Measurements from ENCODE around the gene RAB25. TPM values are rescaled to one million over a fixed set of nuclear protein-coding genes. Genes with fewer than 3 reads are reported as not detected.

The RAB25 gene
- total RNA-seq, 4 donors from 2014 or later: 65.9 to 88.0 (median 74.1) TPM

DNA sequence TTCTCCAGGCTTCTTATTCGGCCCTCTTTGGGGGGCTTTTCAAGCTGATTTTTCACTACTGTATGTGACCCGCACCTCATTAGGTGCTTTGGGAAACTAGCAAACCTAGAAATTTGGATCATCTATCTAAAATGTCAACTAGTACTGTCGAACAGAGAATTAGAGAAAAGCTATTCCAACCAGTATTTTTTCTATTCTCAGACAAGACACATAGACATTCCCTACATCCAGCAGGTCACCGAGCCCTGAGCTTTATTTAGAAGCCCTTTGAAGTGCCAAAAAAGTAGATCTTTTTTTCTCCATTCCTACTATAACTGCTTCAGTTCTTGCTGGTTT, 39.9 kb upstream of the RAB25 start:
- 8 to 13% methylated on average over 4 of the region's 4 CpGs for WGBS, 2 donors
- Histone ChIP-seq H3K27ac (peak overlapping the region in 1 of 3 donors; percentile 82), H3K27me3 (no peaks in the 10 kb centered on the region), H3K4me3 (replicated peaks in 1 of 3) (peak overlapping the region in 2 of 3 donors; percentile 59 to 92), H3K9me3 (no peaks in the 10 kb centered on the region), H3K36me3 (peaks cover 5 to 14% of the 10 kb centered on the region in 2 donors), H3K4me1 (peaks cover 6 to 9% of the 10 kb centered on the region in 2 donors)
- TF ChIP-seq CTCF (IDR thresholded peaks at IDR 0.05) (no peak), POLR2A (IDR thresholded peaks at IDR 0.05) (no peak)
- intact Hi-C loops (cut with DNase I): no loop called here
- no peak for DNase-seq

DNA sequence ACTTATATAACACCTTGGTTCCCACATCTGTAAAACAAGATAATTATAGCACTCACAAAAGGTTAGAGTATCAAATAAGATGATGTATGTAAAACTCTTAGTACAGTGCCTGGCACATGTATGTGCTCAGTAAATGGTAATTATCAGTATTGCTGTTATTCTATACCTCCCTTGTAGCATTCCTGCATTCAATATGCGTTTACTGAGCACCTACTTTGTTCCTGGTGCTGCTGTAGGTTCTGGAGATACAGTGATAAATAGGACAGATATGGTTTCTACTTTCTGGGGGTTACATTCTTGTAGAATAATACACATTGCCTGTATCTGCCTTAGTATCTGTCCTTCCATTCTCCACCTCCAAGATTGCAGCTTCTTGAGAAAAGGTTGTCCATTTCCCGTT, 39.0 kb upstream of the RAB25 start:
- Histone ChIP-seq H3K4me1 (peaks cover 6 to 9% of the 10 kb centered on the region in 2 donors), H3K9me3 (no peaks in the 10 kb centered on the region), H3K36me3 (peaks cover 5 to 9% of the 10 kb centered on the region in 2 donors), H3K27me3 (no peaks in the 10 kb centered on the region), H3K27ac (no peak overlapping the region), H3K4me3 (replicated peaks in 1 of 3) (no peak overlapping the region)
- no peak for DNase-seq
- 64 to 69% methylated on average over 2 of the region's 2 CpGs for WGBS, 2 donors
- TF ChIP-seq CTCF (IDR thresholded peaks at IDR 0.05) (no peak), POLR2A (IDR thresholded peaks at IDR 0.05) (no peak)
- intact Hi-C loops (cut with DNase I): no loop called here

DNA sequence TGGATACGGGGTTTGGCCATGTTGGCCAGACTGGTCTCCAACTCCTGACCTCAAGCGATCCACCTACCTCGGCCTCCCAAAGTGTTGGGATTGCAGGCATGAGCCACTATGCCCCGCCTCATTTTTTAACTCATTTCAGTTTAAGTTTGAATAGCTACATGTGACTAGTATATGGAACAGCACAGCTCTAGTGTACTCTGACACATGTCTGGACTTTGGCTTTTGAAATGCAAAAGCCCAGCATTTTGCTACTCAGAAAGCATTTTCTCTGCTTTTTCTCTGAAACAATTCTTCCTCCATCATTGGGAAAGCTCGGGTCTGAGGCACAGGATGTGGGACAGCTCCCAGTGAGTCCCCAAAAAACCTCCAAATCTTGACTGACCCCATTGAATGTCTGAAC, 36.2 kb upstream of the RAB25 start:
- intact Hi-C loops (cut with DNase I): no loop called here

GRCh38 chr1:156025876-156026275, 35.1 kb upstream of the RAB25 start:
- H3K36me3 ChIP-seq: no peaks in the 10 kb centered on the region
- 9 to 10% methylated on average over 8 to 9 of the region's 9 CpGs for WGBS, 2 donors
- no peak overlapping the region for H3K27ac ChIP-seq
- intact Hi-C loops (cut with DNase I): no loop called here
- no peaks in the 10 kb centered on the region for H3K4me1 ChIP-seq
- no peaks in the 10 kb centered on the region for H3K27me3 ChIP-seq
- H3K4me3 ChIP-seq (replicated peaks in 1 of 3): no peak overlapping the region
- H3K9me3 ChIP-seq: no peaks in the 10 kb centered on the region
- peak; percentile 38 to 47 for DNase-seq
- TF ChIP-seq POLR2A (IDR thresholded peaks at IDR 0.05) (no peak), CTCF (IDR thresholded peaks at IDR 0.05) (peak in 4 of 6 experiments; percentile 21 to 47 (median 40))

More for the DNA sequence above, 36.2 kb upstream of the RAB25 start:
- Histone ChIP-seq H3K27ac (no peak overlapping the region), H3K4me3 (replicated peaks in 1 of 3) (no peak overlapping the region), H3K36me3 (no peaks in the 10 kb centered on the region), H3K9me3 (no peaks in the 10 kb centered on the region), H3K27me3 (no peaks in the 10 kb centered on the region), H3K4me1 (peaks cover 4 to 5% of the 10 kb centered on the region in 2 donors)
- 77 to 84% methylated on average over 5 of the region's 5 CpGs for WGBS, 2 donors
- DNase-seq: no peak
- no peak for TF ChIP-seq POLR2A (IDR thresholded peaks at IDR 0.05)
- no peak for TF ChIP-seq CTCF (IDR thresholded peaks at IDR 0.05)

DNA sequence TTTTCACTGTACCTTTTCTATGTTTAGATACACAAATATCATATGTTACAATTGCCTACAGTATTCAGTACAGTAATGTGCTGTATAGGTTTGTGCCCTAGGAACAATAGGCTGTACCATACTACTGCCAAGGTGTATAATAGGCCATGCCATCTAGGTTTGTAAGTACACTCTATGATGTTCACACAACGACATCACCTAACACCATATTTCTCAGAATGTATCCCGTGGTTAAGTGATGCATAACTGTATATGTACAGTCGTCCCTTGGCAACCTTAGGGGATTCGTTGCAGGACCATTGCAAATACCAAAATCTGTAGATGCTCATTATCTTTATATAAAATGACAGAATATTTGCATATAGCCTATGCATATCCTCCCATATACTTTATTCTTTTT, 34.4 kb upstream of the RAB25 start:
- H3K4me3 ChIP-seq (replicated peaks in 1 of 3): no peak overlapping the region
- intact Hi-C loops (cut with DNase I): no loop called here
- WGBS, 2 donors: 87 to 90% methylated on average over 4 of the region's 4 CpGs
- H3K27me3 ChIP-seq: no peaks in the 10 kb centered on the region
- no peak overlapping the region for H3K27ac ChIP-seq
- no peaks in the 10 kb centered on the region for H3K36me3 ChIP-seq
- no peak for TF ChIP-seq POLR2A (IDR thresholded peaks at IDR 0.05)
- no peak for TF ChIP-seq CTCF (IDR thresholded peaks at IDR 0.05)
- no peaks in the 10 kb centered on the region for H3K9me3 ChIP-seq
- DNase-seq: no peak
- H3K4me1 ChIP-seq: no peaks in the 10 kb centered on the region

Data from thyroid gland (tissue), 4 donors.